ENCODE measurements around the gene KRTAP19-2. TPM values are rescaled to one million over a fixed set of nuclear protein-coding genes. Genes with fewer than 3 reads are reported as not detected.
A peak's percentile ranks its signal among the peaks of the same experiment; 100 is the strongest.

KRTAP19-2 gene
- total RNA-seq, 2 experiments from 2014 or later, result not detected

DNA sequence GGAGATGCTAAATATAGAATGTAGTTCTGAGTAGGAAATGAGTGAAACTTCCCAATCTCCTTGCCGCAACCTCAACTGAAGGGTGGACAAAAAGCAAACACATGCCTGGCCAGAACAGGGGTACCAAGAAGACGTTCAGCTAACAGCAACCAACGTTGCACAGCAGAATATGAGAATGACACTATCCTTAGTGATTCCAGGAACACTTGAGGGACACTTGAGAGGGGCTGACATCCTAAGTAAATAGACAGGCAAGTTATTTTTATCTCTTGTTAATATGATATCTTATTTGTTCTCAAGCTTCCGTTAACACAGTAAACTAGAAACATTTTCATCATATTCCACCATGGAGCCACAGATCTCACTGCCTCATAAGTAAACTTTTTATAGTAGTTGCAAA, 8.0 kb downstream of the KRTAP19-2 start:
- ATAC-seq, result no peak
- intact Hi-C loops (cut with micrococcal nuclease), result no loop called here
- Mint-ChIP-seq H3K27me3 (peaks cover 5% of the 10 kb centered on the region), H3K4me1 (ENCODE audit: low read depth) (no peaks in the 10 kb centered on the region), H3K9me3 (no peaks in the 10 kb centered on the region), H3K4me3 (no peak overlapping the region), H3K27ac (no peak overlapping the region), H3K36me3 (ENCODE audit: low read depth) (no peaks in the 10 kb centered on the region)
- ChIA-PET POLR2A (no interaction called here), CTCF (no interaction called here)
- TF ChIP-seq, protein P1, sequence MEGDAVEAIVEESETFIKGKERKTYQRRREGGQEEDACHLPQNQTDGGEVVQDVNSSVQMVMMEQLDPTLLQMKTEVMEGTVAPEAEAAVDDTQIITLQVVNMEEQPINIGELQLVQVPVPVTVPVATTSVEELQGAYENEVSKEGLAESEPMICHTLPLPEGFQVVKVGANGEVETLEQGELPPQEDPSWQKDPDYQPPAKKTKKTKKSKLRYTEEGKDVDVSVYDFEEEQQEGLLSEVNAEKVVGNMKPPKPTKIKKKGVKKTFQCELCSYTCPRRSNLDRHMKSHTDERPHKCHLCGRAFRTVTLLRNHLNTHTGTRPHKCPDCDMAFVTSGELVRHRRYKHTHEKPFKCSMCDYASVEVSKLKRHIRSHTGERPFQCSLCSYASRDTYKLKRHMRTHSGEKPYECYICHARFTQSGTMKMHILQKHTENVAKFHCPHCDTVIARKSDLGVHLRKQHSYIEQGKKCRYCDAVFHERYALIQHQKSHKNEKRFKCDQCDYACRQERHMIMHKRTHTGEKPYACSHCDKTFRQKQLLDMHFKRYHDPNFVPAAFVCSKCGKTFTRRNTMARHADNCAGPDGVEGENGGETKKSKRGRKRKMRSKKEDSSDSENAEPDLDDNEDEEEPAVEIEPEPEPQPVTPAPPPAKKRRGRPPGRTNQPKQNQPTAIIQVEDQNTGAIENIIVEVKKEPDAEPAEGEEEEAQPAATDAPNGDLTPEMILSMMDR (IDR thresholded peaks at IDR 0.05), result no peak
- no peak for DNase-seq

DNA sequence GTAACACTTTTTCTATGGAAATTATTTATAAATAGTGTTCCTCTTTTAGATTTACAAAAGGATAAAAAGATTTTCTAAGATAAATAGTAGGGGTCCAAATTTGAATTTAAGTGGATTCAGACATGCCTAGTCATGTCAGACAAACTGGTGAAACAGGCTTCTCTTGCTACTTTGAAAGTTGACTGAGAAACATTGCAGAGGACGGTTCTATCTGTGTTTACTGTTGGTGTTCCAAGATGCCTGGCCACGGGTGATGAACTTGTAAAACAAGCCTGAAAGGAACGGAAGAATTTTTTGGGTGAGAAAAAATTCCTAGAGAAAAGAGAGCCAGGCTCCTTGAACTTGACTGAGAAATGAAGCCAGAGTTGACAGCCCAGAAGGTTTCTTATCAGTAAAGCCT, 9.2 kb downstream of the KRTAP19-2 start:
- DNase-seq, result no peak
- Mint-ChIP-seq H3K27ac (no peak overlapping the region), H3K9me3 (no peaks in the 10 kb centered on the region), H3K4me1 (ENCODE audit: low read depth) (no peaks in the 10 kb centered on the region), H3K27me3 (peaks cover 5% of the 10 kb centered on the region), H3K4me3 (no peak overlapping the region), H3K36me3 (ENCODE audit: low read depth) (no peaks in the 10 kb centered on the region)
- TF ChIP-seq, protein P1 (IDR thresholded peaks at IDR 0.05), result no peak
- intact Hi-C loops (cut with micrococcal nuclease), result no loop called here
- no peak for ATAC-seq
- ChIA-PET POLR2A (interaction anchor here (0.7 kb wide), 1 partner anchor 342 kb away, joined by 3 read pairs; no protein-coding TSS in a partner anchor), CTCF (interaction anchor here (0.6 kb wide), 1 partner anchor 11 kb away, joined by 3 read pairs; no protein-coding TSS in a partner anchor)

GRCh38 chr21:30468900-30469714, 18.1 kb downstream of the KRTAP19-2 start:
- POLR2A ChIA-PET, result no interaction called here
- Mint-ChIP-seq H3K4me3 (no peak overlapping the region), H3K36me3 (ENCODE audit: low read depth) (no peaks in the 10 kb centered on the region), H3K4me1 (ENCODE audit: low read depth) (no peaks in the 10 kb centered on the region), H3K9me3 (no peaks in the 10 kb centered on the region), H3K27ac (no peak overlapping the region), H3K27me3 (no peaks in the 10 kb centered on the region)
- no peak for DNase-seq
- intact Hi-C loops (cut with micrococcal nuclease), result no loop called here
- ATAC-seq, result no peak
- TF ChIP-seq, protein P1 (IDR thresholded peaks at IDR 0.05), result no peak
- CTCF ChIA-PET, result interaction anchor here (0.6 kb wide), 1 partner anchor 65 kb away, joined by 3 read pairs; no protein-coding TSS in a partner anchor

GRCh38 chr21:30463713-30464112, 23.5 kb downstream of the KRTAP19-2 start:
- no peak for DNase-seq
- Mint-ChIP-seq H3K27me3 (peaks cover 3% of the 10 kb centered on the region), H3K9me3 (no peaks in the 10 kb centered on the region), H3K36me3 (ENCODE audit: low read depth) (no peaks in the 10 kb centered on the region), H3K4me3 (no peak overlapping the region), H3K4me1 (ENCODE audit: low read depth) (no peaks in the 10 kb centered on the region), H3K27ac (no peak overlapping the region)
- no peak for ATAC-seq
- TF ChIP-seq, protein P1 (IDR thresholded peaks at IDR 0.05), result peak; percentile 48
- POLR2A ChIA-PET, result no interaction called here
- CTCF ChIA-PET, result interaction anchor here (1.0 kb wide), 1 partner anchor 21 kb away, joined by 3 read pairs; no protein-coding TSS in a partner anchor
- intact Hi-C loops (cut with micrococcal nuclease), result no loop called here

GRCh38 chr21:30448514-30448913, 38.7 kb downstream of the KRTAP19-2 start:
- no peak overlapping the region for H3K27ac Mint-ChIP-seq
- DNase-seq, result no peak
- ChIA-PET CTCF (no interaction called here), POLR2A (no interaction called here)
- no peaks in the 10 kb centered on the region for H3K36me3 Mint-ChIP-seq (ENCODE audit: low read depth)
- no peak for ATAC-seq
- intact Hi-C loops (cut with micrococcal nuclease), result no loop called here
- H3K4me1 Mint-ChIP-seq (ENCODE audit: low read depth), result no peaks in the 10 kb centered on the region
- H3K9me3 Mint-ChIP-seq, result no peaks in the 10 kb centered on the region
- H3K27me3 Mint-ChIP-seq, result peaks cover 3% of the 10 kb centered on the region
- TF ChIP-seq, protein P1 (IDR thresholded peaks at IDR 0.05), result no peak
- H3K4me3 Mint-ChIP-seq, result no peak overlapping the region
